ENCODE results near the gene NAV2. TPM values are rescaled to one million over a fixed set of nuclear protein-coding genes. Genes with fewer than 3 reads are reported as not detected.

Gene NAV2
- total and polyA plus RNA-seq, 12 donors: 6.9 to 34.7 (median 20.2) TPM

GRCh38 chr11:20008871-20009644 is 296.4 kb downstream of the NAV2 start:
- H3K9me3 ChIP-seq: no peaks in the 10 kb centered on the region
- peaks cover 0 to 59% (median 22%) of the 10 kb centered on the region in 9 donors for H3K4me1 ChIP-seq
- H3K27ac ChIP-seq: peak overlapping the region in 6 of 10 donors; percentile 13 to 75 (median 70)
- no peak overlapping the region for H3K4me3 ChIP-seq
- 41 to 48% methylated on average over 10 of the region's 10 CpGs for WGBS, 2 donors
- intact Hi-C loops (cut with DNase I): loop anchor here in 2 of 10 donors (5.0 kb wide), 1 partner anchor 38 kb away; no protein-coding TSS in a partner anchor
- TF ChIP-seq CTCF (IDR thresholded peaks at IDR 0.05): no peak
- H3K27me3 ChIP-seq: no peaks in the 10 kb centered on the region
- DNase-seq (no peak), ATAC-seq (peak in 3 of 8 donors; percentile 41 to 59 (median 43))
- H3K36me3 ChIP-seq: no peaks in the 10 kb centered on the region

- Histone ChIP-seq H3K27me3 (no peaks in the 10 kb centered on the region), H3K4me3 (no peak overlapping the region), H3K27ac (no peak overlapping the region), H3K36me3 (no peaks in the 10 kb centered on the region), H3K4me1 (peaks cover 0 to 61% (median 24%) of the 10 kb centered on the region in 9 donors), H3K9me3 (no peaks in the 10 kb centered on the region)
- 77 to 83% methylated on average over 8 of the region's 8 CpGs for WGBS, 2 donors
- no peak for TF ChIP-seq CTCF (IDR thresholded peaks at IDR 0.05)
- ATAC-seq: no peak
- intact Hi-C loops (cut with DNase I): no loop called here
- no peak for DNase-seq
Observed at GRCh38 chr11:20010156-20010850, 297.7 kb downstream of the NAV2 start.

- peaks cover 0 to 61% (median 24%) of the 10 kb centered on the region in 9 donors for H3K4me1 ChIP-seq
- WGBS, 2 donors: 89 to 97% methylated on average over 3 of the region's 3 CpGs
- intact Hi-C loops (cut with DNase I): no loop called here
Observed at GRCh38 chr11:20010851-20011225, 298.2 kb downstream of the NAV2 start.

More at GRCh38 chr11:20010851-20011225, 298.2 kb downstream of the NAV2 start:
- DNase-seq: no peak
- no peaks in the 10 kb centered on the region for H3K9me3 ChIP-seq
- no peak overlapping the region for H3K27ac ChIP-seq
- no peaks in the 10 kb centered on the region for H3K27me3 ChIP-seq
- no peak overlapping the region for H3K4me3 ChIP-seq
- no peak for ATAC-seq
- no peak for TF ChIP-seq CTCF (IDR thresholded peaks at IDR 0.05)
- H3K36me3 ChIP-seq: no peaks in the 10 kb centered on the region

All from heart right ventricle (tissue), 16 donors.